Measurements from ENCODE around the gene SERPINB1.

SERPINB1 gene

DNA sequence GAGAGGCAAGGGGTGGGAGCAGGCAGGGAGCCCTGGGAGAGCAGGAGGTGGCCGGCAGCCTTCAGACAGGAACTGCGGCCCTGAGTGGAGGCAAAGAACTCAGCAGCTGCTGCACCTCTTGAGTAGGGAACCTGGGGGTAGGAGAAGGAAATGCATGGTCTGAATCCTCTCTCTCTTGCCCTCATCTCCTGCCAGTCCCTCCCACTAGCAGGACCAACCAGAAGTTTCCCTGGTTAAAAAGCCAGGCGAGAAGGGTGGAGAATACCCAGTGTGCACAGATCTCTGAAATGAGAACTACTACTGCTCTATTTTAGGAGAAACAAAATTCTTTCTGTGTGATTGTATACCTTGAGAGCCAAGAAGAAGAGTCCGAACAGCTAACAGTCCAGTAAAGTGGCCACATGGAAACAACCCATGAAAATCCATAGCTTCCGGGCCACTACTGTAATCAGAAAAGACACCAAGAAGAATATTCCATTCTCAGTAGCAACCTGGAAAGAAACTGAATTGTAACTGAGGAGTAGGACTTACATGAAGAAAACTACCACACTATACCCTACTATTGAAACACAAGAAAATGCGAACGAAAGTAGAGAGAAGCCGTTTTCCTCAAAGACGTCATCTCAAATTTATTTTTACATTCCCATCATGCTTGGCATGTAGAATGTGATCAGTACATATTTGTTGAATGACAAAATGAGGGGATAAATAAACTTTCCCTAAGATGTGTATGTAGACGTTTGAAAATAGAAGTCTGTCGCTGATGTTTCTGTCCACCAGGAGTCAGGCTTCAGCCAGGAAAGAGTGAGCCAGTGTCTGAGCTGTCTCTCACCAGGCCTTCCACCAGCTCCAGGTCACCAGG, 50.8 kb downstream of the SERPINB1 start:
- DNase-seq: peak; percentile 30 to 67

DNA sequence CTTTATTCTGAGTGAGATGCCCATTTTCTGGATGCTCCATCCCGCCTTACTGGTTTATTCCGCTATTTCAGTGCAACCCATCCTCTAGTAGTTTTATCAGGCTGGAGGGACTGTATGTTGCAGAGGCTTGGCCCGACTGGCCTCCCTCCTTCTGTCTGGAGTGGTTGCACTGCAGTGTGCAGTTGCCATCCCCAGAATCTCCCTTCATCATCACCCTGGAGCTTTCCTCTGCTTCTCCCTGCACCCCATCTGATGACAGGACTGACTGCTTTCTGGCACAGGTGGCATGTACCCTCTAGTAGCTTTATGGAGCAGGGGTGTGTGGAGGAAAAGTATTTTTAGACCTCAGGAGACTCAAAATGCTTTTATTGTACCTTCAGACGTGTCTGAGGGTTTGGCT, 55.4 kb downstream of the SERPINB1 start:
- no peak for DNase-seq

DNA sequence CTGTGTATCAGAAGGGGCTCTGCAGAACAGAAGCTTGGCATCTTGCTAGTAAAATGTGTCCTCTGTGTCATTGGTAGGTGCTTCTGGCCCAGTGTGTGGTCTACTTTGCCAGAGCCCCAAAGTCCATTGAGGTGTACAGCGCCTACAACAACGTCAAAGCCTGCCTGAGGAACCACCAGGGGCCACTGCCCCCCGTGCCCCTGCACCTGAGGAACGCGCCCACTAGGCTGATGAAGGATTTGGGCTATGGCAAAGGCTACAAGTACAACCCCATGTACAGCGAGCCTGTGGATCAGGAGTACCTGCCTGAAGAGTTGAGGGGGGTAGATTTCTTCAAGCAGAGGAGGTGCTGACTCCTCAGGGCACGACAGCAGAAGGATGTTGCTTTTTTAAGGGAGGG, 56.7 kb downstream of the SERPINB1 start:
- no peak for DNase-seq

DNA sequence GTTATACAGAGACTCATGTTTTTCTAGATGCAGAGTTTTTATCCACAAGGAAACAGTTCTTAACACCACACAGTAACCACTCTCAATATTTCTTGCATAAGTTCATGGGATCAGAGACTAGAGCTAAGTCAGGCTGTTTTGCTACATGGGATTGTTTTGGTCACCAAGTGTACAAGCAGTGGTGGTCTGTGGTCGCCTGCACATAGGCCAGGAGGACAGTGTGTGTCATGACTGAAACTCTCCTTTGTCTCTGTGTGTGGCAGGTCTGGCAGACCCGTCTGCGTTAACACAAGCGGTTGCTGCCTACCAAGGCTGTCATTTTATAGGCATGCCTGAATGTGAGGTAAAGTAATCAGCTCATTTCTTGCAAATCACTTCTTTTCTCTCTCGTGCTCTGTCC, 57.6 kb downstream of the SERPINB1 start:
- DNase-seq: no peak

DNA sequence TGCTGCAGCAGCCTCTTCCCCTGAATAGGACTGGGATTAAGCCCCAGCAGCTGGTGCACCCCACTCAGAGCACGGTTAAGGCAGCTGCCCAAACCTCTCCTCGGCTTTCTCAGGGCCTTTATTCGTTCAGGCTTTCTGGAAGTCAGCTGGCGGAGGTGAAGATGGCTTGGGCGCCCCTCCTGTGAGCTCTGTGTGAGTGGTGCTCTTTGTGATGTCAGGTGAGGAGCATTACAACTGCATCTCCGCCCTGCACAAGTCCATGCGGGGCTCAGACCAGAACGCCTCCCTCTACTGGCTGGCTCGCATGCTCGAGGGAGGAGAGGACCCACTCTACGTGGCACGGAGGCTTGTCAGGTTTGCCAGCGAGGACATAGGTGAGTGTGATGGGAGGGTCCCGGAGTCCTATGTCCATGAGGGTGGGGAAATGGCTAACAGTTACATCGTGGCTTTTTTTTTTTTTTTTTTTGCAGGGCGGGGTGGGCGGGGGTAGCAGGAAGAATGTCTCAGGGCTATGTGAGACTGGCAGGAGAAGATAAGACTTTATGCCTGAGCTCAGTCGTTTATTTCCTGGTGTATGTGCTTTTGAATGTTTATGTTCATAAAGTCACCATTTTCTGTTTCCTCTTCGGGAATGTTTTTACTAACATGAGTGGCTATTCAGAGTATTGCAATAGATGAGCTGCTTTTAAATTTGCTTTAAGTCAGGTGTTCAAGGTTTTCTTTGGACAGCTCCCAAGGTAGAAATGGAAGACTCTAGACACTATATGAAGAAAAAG, 58.3 kb downstream of the SERPINB1 start:
- no peak for DNase-seq

DNA sequence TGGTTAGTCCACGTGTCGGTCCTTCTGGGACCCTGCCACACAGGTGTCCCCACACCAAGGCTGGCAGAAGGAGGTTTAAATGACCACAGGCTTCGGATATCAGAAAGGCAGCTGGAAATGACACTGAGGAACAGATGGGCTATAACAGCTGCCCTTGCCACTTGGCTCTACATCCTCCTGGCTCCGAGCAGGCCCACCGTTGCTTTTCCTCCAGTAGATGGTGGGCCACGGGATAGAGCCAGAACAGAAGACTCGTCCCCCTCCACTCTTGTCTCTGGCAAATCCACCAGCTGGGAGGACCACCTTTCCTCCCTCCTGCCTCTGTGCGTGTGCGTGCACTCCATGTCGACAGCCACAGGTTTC, 58.9 kb downstream of the SERPINB1 start:
- DNase-seq: peak; percentile 98

DNA sequence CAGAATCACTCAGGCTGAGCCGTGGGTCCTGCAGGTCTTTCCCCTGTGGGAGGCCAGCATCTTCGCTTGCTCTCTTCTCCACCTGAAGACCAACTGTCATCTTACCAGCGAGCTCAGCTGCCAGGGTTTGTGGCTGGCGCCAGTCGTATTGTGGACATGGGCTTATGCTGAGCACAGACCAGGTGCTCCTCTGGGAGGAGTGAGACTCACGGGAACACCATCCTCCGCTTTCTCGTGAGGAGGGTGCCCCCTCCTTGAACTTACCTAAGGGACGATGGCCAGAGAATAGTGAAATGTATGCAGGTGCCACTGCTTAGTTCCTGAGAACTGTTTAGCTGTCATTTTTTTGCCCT, 59.3 kb downstream of the SERPINB1 start:
- peak; percentile 29 to 48 for DNase-seq

Data from NCI-H524 (cell line).